AG10803 (cell line): ENCODE results near the gene NHP2.
A peak's percentile ranks its signal among the peaks of the same experiment; 100 is the strongest.
"Not testable (repeated sequence)": the region's sequence is repeated elsewhere in the genome, so short reads cannot be mapped to it uniquely, and the experiment has no call there.

Source experiments
- DNase-seq: peaks from one replicate; pipeline ENCODE4 v3.0.0; 2010; ENCODE audit warnings: low read depth
- H3K4me3 ChIP-seq: 2 replicates; pipeline ENCODE4 v1.5.1; 2011; ENCODE audit warnings: mild to moderate bottlenecking, low read length, control low read depth
- TF ChIP-seq, protein P1 (sequence below): conservative IDR thresholded peaks from 2 replicates; pipeline ENCODE4 v1.5.1; 2011; ENCODE audit warnings: mild to moderate bottlenecking, low read length, control low read depth, inconsistent platforms

NHP2 gene

DNA sequence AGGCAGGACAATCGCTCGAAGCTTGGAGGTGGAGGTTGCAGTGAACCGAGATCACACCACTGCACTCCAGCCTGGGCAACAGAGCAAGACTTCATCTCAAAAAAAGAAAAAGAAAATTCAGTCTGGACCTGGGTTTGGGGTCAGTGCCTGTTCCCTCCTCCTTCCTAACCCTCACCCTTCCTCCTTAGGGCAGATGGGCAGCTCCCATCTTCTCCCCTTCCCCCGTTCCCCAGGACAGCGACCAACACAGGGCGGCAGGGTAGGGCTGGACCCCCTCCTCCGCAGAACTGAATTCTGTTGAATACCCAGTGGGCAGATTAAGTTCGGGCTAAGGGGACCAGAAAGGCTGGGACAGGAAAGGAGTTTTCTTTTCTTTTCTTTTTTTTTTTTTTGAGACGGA, 24.4 kb downstream of the NHP2 start:
- TF ChIP-seq, protein P1, sequence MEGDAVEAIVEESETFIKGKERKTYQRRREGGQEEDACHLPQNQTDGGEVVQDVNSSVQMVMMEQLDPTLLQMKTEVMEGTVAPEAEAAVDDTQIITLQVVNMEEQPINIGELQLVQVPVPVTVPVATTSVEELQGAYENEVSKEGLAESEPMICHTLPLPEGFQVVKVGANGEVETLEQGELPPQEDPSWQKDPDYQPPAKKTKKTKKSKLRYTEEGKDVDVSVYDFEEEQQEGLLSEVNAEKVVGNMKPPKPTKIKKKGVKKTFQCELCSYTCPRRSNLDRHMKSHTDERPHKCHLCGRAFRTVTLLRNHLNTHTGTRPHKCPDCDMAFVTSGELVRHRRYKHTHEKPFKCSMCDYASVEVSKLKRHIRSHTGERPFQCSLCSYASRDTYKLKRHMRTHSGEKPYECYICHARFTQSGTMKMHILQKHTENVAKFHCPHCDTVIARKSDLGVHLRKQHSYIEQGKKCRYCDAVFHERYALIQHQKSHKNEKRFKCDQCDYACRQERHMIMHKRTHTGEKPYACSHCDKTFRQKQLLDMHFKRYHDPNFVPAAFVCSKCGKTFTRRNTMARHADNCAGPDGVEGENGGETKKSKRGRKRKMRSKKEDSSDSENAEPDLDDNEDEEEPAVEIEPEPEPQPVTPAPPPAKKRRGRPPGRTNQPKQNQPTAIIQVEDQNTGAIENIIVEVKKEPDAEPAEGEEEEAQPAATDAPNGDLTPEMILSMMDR: no peak
- no peak overlapping the region for H3K4me3 ChIP-seq
- DNase-seq: no peak

DNA sequence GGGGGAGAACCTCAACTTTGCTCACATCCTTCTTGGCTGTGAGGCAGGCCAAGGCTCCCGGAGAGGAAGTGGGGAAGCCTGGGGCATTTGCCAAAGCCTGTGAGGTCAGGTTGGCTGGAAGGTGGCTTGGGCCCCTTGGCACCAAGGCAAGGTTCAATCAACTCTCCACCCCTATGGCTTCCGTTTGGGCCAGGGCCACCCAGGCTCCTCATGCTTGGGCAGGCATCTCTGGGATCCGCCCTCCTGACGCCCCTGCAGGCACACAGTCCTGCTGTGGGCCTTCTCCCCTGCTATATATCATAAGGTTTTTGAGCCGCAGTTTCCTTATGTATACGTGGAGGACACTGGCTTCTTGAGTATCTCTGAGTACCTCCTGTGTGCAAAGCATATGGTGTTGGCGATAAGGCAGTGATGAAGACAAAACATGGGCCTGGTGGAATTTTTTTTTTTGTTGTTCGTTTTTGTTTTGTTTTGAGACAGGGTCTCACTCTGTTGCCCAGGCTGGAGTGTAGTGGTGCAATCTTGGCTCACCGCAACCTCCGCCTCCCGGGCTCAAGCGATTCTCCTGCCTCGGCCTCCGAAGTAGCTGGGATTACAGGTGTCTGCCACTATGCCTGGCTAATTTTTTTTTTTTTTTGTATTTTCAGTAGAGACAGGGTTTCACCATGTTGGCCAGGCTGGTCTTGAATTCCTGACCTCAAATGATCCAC, 26.2 kb downstream of the NHP2 start:
- not testable (repeated sequence) for H3K4me3 ChIP-seq
- peak; percentile 5 for DNase-seq

DNA sequence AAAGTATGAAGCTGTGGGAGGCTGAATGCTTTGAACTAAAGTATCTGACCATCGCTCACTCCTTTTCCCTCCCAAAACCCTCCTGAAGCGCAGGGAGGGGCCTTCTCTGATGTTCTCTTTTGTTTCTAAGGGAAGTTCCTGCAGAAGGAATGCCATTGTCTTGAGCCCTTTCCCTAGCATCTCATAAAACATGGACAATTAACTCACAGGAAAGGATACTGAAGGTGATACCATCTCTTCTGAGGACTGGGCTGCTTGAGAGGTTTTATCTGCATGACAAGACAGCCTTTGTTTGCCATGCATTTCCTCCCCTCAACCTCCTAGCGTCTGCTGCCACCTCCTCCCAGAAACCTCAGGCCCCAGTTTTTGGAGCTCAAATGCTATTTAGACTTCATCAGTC, 27.1 kb downstream of the NHP2 start:
- TF ChIP-seq, protein P1: no peak
- no peak overlapping the region for H3K4me3 ChIP-seq
- DNase-seq: no peak

DNA sequence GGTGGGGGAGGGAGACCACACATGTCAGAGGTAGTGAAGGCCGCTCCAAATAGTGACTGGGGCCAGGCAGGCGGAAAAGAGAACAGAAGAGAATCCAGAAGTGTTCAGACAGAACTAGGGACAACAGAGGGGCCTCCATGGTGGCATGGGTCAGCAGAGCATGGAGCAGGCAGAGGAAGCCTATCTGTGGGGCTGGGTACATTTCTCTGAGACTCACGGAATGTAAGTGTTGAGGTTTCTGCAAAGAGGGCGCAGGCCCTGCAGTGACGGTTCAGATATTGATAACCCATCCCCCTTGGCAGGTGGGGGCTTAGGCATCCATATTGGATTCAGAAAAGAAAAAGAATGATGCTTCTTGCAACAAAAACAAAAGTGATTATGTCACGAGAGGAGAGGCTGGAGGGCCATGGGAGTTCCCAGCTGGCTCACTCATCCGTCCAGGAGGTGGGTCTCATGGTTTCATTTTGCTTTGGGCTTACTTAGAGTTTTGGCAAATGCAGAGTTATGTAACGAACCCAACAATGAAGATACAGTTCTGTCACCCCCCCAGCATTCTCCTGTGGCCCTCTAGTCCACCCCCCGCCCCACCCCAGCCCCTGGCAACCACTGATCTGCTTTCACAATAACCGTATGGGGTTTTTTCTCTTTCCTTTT, 28.3 kb downstream of the NHP2 start:
- TF ChIP-seq, protein P1: no peak
- no peak for DNase-seq
- H3K4me3 ChIP-seq: no peak overlapping the region

DNA sequence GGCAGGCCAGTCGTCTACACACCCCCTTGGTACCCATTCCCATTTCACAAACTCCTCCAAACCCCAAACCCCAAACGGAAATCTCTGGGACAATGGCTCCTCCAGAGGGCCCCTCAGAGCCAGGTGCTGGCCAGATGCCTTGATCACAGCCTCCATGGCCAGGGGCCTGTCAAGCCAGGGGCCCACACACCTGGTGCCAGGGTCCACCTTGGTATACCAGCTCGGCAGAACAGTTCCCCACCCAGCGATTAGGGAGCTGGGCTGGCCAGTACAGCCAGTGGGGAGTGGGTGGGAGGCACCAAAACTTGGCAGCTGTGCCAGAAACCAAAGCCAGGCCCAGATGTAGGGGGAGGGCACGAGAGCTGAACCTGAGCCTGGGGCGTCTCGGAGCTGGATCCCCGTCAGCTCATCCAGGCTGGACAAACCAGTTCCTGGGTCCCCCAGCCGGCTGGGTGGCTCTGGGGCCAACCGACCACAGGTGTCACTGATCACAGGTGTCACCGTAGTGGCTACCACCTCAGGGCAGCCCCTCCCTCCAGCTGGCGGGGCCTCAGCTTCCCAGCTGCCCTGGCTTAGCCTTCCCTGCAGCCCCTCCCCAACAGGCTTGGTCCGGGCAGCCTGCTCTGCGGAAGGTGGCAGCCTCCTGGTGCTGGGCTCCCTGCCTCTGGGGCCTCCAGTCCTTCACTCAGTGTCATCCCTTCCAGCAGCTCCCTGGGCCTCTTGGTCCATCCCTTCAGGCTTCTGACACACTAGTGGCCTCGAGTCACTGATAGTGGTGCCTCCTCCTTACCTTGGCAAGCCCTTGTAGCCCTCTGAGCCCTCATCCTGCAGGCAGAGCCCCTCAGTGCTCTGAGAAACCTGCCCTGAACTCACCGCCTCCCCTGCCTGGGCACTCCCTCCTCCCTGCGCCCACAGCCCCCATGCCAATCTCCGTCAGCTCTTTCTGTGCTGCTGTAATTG, 29.4 kb downstream of the NHP2 start:
- TF ChIP-seq, protein P1: no peak
- DNase-seq: no peak
- H3K4me3 ChIP-seq: no peak overlapping the region

DNA sequence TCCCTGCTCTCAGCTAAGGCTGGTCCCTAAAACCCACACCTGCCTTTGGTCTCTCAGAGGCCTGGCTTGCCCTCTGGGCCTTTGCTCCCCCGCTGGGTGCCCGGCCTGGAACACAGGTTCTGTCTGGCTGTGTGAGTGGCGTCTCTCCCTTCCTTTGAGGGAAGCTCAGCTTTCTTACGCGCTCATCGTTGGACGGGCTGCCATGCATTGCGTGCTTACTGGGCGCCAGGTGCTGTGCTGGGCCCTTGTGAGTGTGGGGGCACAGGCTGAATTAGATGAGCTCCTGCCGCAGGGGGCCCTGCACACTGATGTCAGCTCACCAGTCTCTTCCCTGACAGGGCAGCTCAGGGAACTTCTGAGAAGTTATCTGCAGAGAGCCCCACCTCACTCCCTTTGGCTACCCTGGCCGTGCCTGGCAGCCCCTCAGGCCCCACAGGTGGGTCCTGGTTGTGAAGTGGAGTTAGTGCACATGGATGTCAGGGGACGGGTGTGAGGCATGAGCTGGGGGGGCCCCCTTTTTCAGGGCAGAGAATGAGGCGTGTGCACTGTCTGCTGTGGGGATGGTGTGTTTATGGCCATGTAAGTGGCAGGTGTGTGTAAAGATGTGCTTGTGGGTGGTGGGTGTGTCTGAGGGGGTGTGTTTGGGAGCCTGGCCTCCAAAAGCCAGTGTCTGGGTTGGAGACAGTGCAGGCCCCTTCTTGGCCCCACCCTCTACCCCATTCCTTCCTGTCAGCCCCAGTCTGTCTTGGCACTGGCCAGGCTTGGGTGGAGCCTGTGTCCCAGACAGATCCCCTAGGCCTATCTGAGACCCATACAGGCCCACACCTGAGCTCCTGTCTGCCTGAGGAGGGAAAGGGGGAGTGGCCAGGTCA, 30.4 kb downstream of the NHP2 start:
- DNase-seq: no peak
- H3K4me3 ChIP-seq: no peak overlapping the region
- TF ChIP-seq, protein P1: no peak

DNA sequence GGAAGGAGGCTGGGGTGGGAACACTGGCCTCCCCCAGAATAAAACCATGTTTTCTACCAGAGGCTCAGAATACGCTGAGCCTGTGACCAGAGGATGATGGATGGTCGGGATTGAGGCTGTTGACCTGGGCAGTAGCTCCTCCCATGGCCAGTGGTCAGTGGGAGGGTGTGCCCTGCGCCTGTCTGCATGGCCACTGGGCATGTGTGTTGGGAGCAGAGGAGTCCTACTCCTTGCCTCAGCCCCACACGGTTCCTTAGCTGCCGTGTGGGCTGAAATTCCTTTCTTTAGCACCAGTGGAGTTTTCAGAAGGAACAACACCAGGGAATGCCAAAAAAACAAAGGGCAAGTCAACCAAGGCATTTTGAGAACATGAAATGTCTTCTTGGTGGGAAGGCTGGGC, 31.3 kb downstream of the NHP2 start:
- H3K4me3 ChIP-seq: no peak overlapping the region
- TF ChIP-seq, protein P1: no peak
- DNase-seq: no peak
